Neuronal stem cell (in vitro differentiated cells): ENCODE measurements around the gene CAMK1D.

Experiments
- DNase-seq: peaks from one replicate; pipeline ENCODE4 v3.0.0-alpha.2; 2013; ENCODE audit warnings: low spot score
- H2AFZ ChIP-seq: one replicate; pipeline ENCODE4 v1.6.1; 2013; ENCODE audit warnings: mild to moderate bottlenecking, low read length, inconsistent platforms
- H2AK5ac ChIP-seq: 2 replicates; pipeline ENCODE4 v1.6.1; 2013; ENCODE audit warnings: low read depth, mild to moderate bottlenecking, inconsistent platforms, low read length, moderate library complexity, mixed read lengths
- H2BK120ac ChIP-seq: 2 replicates; pipeline ENCODE4 v1.6.1; 2013; ENCODE audit warnings: low read depth, mild to moderate bottlenecking, inconsistent platforms, low read length, moderate library complexity, mixed read lengths
- H2BK12ac ChIP-seq: one replicate; pipeline ENCODE4 v1.6.1; 2013; ENCODE audit warnings: low read length, inconsistent platforms
- H2BK15ac ChIP-seq: 2 replicates; pipeline ENCODE4 v1.6.1; 2013; ENCODE audit warnings: mild to moderate bottlenecking, low read length, inconsistent platforms, mixed read lengths
- H2BK5ac ChIP-seq: one replicate; pipeline ENCODE4 v1.6.1; 2013; ENCODE audit warnings: inconsistent platforms, mild to moderate bottlenecking, low read length, moderate library complexity
- H3K14ac ChIP-seq: one replicate; pipeline ENCODE4 v1.6.1; 2013; ENCODE audit warnings: low read length, inconsistent platforms
- H3K18ac ChIP-seq: 2 replicates; pipeline ENCODE4 v1.6.1; 2013; ENCODE audit warnings: low read length, inconsistent platforms
- H3K23ac ChIP-seq: 2 replicates; pipeline ENCODE4 v1.6.1; 2013; ENCODE audit warnings: low read depth, mild to moderate bottlenecking, mixed read lengths, low read length, inconsistent platforms; ENCODE audit not compliant: poor library complexity
- H3K27ac ChIP-seq: replicated peaks from 3 replicates; pipeline ENCODE4 v1.5.1; 2013; ENCODE audit warnings: low read length, inconsistent platforms
- H3K27me3 ChIP-seq, 3 experiments: 2 replicates each; pipeline ENCODE4 v1.6.1; 2013; ENCODE audit warnings: low read length in 3 of 3, mild to moderate bottlenecking in 2 of 3, inconsistent platforms in 1 of 3, low read depth in 1 of 3, mixed read lengths in 1 of 3, moderate library complexity in 1 of 3; ENCODE audit not compliant: control insufficient read depth in 3 of 3, insufficient read depth in 3 of 3
- H3K36me3 ChIP-seq, 2 donors: replicated peaks in 1 of 2; 2 replicates each; pipeline ENCODE4 v1.6.1; 2013; ENCODE audit warnings: low read length in 2 of 2; ENCODE audit not compliant: control insufficient read depth in 2 of 2, insufficient read depth in 2 of 2
- H3K4ac ChIP-seq: 2 replicates; pipeline ENCODE4 v1.6.1; 2013; ENCODE audit warnings: inconsistent platforms, mild to moderate bottlenecking, low read length, moderate library complexity
- H3K4me1 ChIP-seq, 2 donors: 1 replicate in 1 of 2; 2 replicates in 1 of 2; pipeline ENCODE4 v1.6.1; 2013; ENCODE audit warnings: low read length in 2 of 2, low read depth in 1 of 2; ENCODE audit not compliant: control insufficient read depth in 2 of 2, insufficient read depth in 1 of 2
- H3K4me2 ChIP-seq: one replicate; pipeline ENCODE4 v1.6.1; 2013; ENCODE audit warnings: mild to moderate bottlenecking, low read length, inconsistent platforms; ENCODE audit not compliant: insufficient read depth, poor library complexity, severe bottlenecking
- H3K4me3 ChIP-seq, 2 donors: 2 replicates each; pipeline ENCODE4 v1.5.1; 2013; ENCODE audit warnings: low read length in 2 of 2, mild to moderate bottlenecking in 2 of 2, inconsistent platforms in 1 of 2, moderate library complexity in 1 of 2
- H3K79me1 ChIP-seq: one replicate; pipeline ENCODE4 v1.6.1; 2013; ENCODE audit warnings: low read depth, mild to moderate bottlenecking, inconsistent platforms, low read length, moderate library complexity
- H3K9ac ChIP-seq: one replicate; pipeline ENCODE4 v1.6.1; 2013; ENCODE audit warnings: mild to moderate bottlenecking, low read depth, low read length, inconsistent platforms; ENCODE audit not compliant: poor library complexity
- H3K9me3 ChIP-seq, 2 donors: replicated peaks in 1 of 2; 2 replicates each; pipeline versions ENCODE3 to v1.6.1; 2013; ENCODE audit warnings: low read length in 2 of 2, mild to moderate bottlenecking in 2 of 2, inconsistent platforms in 1 of 2, low read depth in 1 of 2, mixed read lengths in 1 of 2, moderate library complexity in 1 of 2; ENCODE audit not compliant: control insufficient read depth in 2 of 2, insufficient read depth in 1 of 2
- H4K8ac ChIP-seq: one replicate; pipeline ENCODE4 v1.6.1; 2013; ENCODE audit warnings: low read depth, mild to moderate bottlenecking, inconsistent platforms, low read length, moderate library complexity
- H4K91ac ChIP-seq: one replicate; pipeline ENCODE4 v1.6.1; 2013; ENCODE audit warnings: low read length, low read depth, mild to moderate bottlenecking, inconsistent platforms; ENCODE audit not compliant: poor library complexity
- WGBS, 2 donors: extraction: QIAGEN DNeasy Blood & Tissue Kit; methylation state at CpG; one replicate each; pipeline ENCODE4 v1.1.7; 2013; ENCODE audit warnings: missing lambda C conversion rate in 2 of 2, mixed read lengths in 1 of 2; ENCODE audit not compliant: insufficient read length in 2 of 2, insufficient replicate concordance in 1 of 2; ENCODE audit errors: extremely low coverage in 2 of 2; 5-methylcytosine and 5-hydroxymethylcytosine counted together

CAMK1D gene

DNA sequence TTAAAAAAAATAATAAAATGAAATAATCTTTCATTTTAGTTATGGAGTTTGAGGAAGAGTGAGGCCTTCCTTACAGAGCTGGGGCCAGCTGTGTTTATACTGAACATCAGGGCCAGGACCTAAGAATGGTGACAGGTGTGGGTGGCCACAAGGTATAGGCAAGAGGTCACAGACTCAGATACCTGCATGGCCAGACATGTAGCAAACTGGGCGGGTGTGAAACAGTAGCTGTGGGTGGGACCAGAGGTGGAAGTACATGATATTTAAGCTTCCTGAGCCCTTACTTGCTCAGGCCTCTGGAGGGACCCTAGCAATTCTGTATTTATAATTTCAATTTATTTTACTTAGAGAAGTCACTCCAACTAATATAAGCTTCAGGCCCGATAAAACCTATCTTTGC is 27.7 kb upstream of the CAMK1D start:
- Histone ChIP-seq H3K4me2 (no peak overlapping the region), H2BK15ac (no peak overlapping the region), H3K9ac (no peak overlapping the region), H3K4me3 (no peak overlapping the region), H3K27ac (no peak overlapping the region), H3K9me3 (no peaks in the 10 kb centered on the region), H2BK120ac (no peak overlapping the region), H2BK12ac (no peak overlapping the region), H3K14ac (no peak overlapping the region), H2AFZ (no peak overlapping the region), H3K18ac (no peak overlapping the region), H2AK5ac (no peak overlapping the region), H3K4me1 (peaks cover 0 to 4% of the 10 kb centered on the region in 2 donors), H4K8ac (no peak overlapping the region), H3K4ac (no peak overlapping the region), H3K36me3 (no peaks in the 10 kb centered on the region), H2BK5ac (no peak overlapping the region), H3K23ac (no peak overlapping the region), H3K79me1 (no peaks in the 10 kb centered on the region), H3K27me3 (no peaks in the 10 kb centered on the region), H4K91ac (no peak overlapping the region)
- no peak for DNase-seq
- WGBS, 2 donors = no CpG with 5 or more reads among the region's 2 CpGs

DNA sequence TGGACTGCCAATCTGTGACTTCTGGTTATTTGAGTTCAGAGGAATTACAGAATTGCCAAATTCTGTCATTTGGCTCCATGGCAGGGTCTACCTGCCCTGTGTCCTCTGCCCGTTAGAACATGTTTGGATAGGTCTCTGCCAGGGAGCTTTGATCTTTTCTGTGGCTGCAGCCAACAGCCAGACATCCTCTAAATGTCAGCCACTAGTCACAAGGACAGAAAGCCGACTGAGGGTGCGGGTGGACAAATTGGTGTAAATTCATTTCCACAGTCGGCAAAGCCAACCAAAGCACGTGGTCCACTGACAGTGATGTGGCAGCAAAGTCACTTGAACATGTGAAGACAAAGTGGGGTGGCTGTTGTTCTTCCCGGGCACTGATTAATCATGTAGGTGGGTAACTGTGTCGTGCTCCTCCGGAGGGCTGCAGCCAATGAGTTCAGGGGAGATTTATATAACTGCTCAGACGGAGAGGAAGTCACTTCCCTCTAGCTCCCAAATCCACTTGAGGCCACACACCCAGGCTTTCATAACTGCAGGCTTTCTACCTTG is 26.7 kb upstream of the CAMK1D start:
- DNase-seq = no peak
- no peak overlapping the region for H2BK120ac ChIP-seq
- H2AFZ ChIP-seq = peak overlapping the region; percentile 57
- no peak overlapping the region for H4K8ac ChIP-seq
- no peak overlapping the region for H3K9ac ChIP-seq
- no peak overlapping the region for H3K4me3 ChIP-seq
- H3K23ac ChIP-seq = no peak overlapping the region
- no peak overlapping the region for H2BK5ac ChIP-seq
- no peak overlapping the region for H2BK15ac ChIP-seq
- no peak overlapping the region for H2AK5ac ChIP-seq
- no peak overlapping the region for H3K27ac ChIP-seq
- H3K4me2 ChIP-seq = no peak overlapping the region
- H3K27me3 ChIP-seq = no peaks in the 10 kb centered on the region
- H3K9me3 ChIP-seq = no peaks in the 10 kb centered on the region
- H3K4ac ChIP-seq = no peak overlapping the region
- H4K91ac ChIP-seq = no peak overlapping the region
- no peaks in the 10 kb centered on the region for H3K36me3 ChIP-seq
- no peak overlapping the region for H2BK12ac ChIP-seq
- H3K18ac ChIP-seq = no peak overlapping the region
- peaks cover 0 to 4% of the 10 kb centered on the region in 2 donors for H3K4me1 ChIP-seq
- no peak overlapping the region for H3K14ac ChIP-seq
- H3K79me1 ChIP-seq = no peaks in the 10 kb centered on the region
- WGBS, 2 donors = no CpG with 5 or more reads among the region's 9 CpGs

DNA sequence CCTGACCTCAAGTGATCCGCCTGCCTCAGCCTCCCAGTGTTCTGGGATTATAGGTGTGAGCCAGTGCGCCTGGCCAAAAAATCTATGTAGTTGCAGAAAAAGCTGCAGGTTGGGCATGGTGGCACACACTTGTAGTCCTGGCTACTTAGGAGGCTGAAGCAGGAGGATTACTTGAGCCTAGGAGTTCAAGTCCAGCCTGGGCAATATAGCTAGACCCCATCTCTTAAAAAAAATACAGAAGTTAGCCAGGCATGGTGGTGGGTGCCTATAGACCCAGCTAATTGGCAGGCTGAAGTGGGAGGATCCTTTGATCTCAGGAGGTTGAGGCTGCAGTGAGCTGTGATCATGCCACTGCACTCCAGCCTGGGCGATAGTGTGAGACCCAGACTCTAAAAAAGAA is 24.8 kb upstream of the CAMK1D start:
- Histone ChIP-seq H3K18ac (no peak overlapping the region), H3K36me3 (no peaks in the 10 kb centered on the region), H3K9me3 (no peaks in the 10 kb centered on the region), H2AK5ac (no peak overlapping the region), H3K4me2 (no peak overlapping the region), H2BK12ac (no peak overlapping the region), H3K4ac (no peak overlapping the region), H3K14ac (no peak overlapping the region), H3K9ac (no peak overlapping the region), H3K27ac (no peak overlapping the region), H3K4me1 (peaks cover 0 to 4% of the 10 kb centered on the region in 2 donors), H4K91ac (no peak overlapping the region), H2BK120ac (no peak overlapping the region), H3K4me3 (no peak overlapping the region), H2BK15ac (no peak overlapping the region), H3K27me3 (no peaks in the 10 kb centered on the region), H3K23ac (no peak overlapping the region), H2BK5ac (no peak overlapping the region), H4K8ac (no peak overlapping the region), H2AFZ (no peak overlapping the region), H3K79me1 (no peaks in the 10 kb centered on the region)
- DNase-seq = no peak
- no CpG with 5 or more reads among the region's 3 CpGs for WGBS, 2 donors

DNA sequence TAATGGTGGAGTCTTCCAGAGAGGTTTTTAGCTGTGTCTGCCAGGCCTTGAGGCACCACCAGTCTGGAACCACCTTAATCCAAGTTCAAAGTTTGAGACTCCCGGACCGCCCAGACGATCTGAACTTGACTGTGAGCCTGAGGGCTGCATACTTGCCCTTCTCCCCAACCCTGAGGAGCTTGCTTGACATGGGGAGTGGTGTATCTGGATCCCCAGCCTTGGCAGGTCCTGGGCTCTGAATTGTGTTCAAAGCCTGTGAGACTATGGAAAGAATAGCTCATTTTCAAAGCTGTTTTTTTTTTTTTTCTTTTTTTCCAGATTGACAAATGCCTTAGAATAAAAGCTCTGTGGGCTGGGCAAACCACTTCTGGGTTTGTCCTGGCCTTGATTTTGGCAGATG is 22.3 kb upstream of the CAMK1D start:
- H2AK5ac ChIP-seq = no peak overlapping the region
- no peak overlapping the region for H3K9ac ChIP-seq
- H3K4me3 ChIP-seq = no peak overlapping the region
- H3K18ac ChIP-seq = no peak overlapping the region
- H3K27ac ChIP-seq = no peak overlapping the region
- no peak overlapping the region for H2BK5ac ChIP-seq
- no peak overlapping the region for H3K23ac ChIP-seq
- no peaks in the 10 kb centered on the region for H3K79me1 ChIP-seq
- H3K14ac ChIP-seq = no peak overlapping the region
- H3K4me2 ChIP-seq = no peak overlapping the region
- H3K36me3 ChIP-seq = no peaks in the 10 kb centered on the region
- H3K9me3 ChIP-seq = no peaks in the 10 kb centered on the region
- H2BK15ac ChIP-seq = no peak overlapping the region
- peaks cover 0 to 4% of the 10 kb centered on the region in 2 donors for H3K4me1 ChIP-seq
- no CpG with 5 or more reads among the region's 3 CpGs for WGBS, 2 donors
- H4K8ac ChIP-seq = no peak overlapping the region
- no peaks in the 10 kb centered on the region for H3K27me3 ChIP-seq
- no peak for DNase-seq
- H3K4ac ChIP-seq = no peak overlapping the region
- H2AFZ ChIP-seq = no peak overlapping the region
- H2BK12ac ChIP-seq = no peak overlapping the region
- no peak overlapping the region for H4K91ac ChIP-seq
- H2BK120ac ChIP-seq = no peak overlapping the region
